ENCODE results near the gene LAMTOR5.

DNA sequence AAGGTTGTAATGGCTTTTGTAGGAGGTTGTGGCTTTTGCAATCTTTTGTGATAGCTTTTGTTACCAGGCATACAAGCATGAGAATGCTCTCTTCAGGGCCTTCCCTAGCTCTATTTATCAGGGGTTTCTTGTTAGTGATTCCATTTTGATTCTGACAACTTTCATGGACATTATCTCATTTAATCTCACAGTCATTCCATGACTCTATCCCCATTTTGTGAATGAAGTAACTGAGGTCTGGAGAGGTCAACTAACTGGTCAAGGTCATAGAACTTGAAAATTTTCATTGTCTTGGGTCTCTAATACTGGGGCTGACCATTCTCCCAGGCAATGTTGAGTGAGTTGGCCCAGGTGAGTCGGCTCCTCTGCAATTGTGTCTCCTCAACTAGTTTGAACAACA, 11.2 kb upstream of the LAMTOR5 start:
- TF ChIP-seq, protein P1, sequence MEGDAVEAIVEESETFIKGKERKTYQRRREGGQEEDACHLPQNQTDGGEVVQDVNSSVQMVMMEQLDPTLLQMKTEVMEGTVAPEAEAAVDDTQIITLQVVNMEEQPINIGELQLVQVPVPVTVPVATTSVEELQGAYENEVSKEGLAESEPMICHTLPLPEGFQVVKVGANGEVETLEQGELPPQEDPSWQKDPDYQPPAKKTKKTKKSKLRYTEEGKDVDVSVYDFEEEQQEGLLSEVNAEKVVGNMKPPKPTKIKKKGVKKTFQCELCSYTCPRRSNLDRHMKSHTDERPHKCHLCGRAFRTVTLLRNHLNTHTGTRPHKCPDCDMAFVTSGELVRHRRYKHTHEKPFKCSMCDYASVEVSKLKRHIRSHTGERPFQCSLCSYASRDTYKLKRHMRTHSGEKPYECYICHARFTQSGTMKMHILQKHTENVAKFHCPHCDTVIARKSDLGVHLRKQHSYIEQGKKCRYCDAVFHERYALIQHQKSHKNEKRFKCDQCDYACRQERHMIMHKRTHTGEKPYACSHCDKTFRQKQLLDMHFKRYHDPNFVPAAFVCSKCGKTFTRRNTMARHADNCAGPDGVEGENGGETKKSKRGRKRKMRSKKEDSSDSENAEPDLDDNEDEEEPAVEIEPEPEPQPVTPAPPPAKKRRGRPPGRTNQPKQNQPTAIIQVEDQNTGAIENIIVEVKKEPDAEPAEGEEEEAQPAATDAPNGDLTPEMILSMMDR (IDR thresholded peaks at IDR 0.05), result no peak
- TF ChIP-seq POLR2A (IDR thresholded peaks at IDR 0.05), result no peak
